Choroid plexus epithelial cell (primary cell): ENCODE results near the gene PLA2G3.

Experiments
- DNase-seq: peaks from one replicate; pipeline ENCODE4 v3.0.0-alpha.2; 2010; ENCODE audit warnings: low read depth
- H3K4me3 ChIP-seq: 2 replicates; pipeline ENCODE4 v1.5.1; 2011; ENCODE audit warnings: low read depth, mild to moderate bottlenecking, control low read depth, low read length, moderate library complexity
- TF ChIP-seq, protein P1 (sequence below): conservative IDR thresholded peaks from 2 replicates; pipeline ENCODE4 v1.5.1; 2011; ENCODE audit warnings: low read depth, mild to moderate bottlenecking, control low read depth, inconsistent platforms, low read length, moderate library complexity

The PLA2G3 gene

GRCh38 chr22:31124811-31125465 is 15.4 kb downstream of the PLA2G3 start:
- TF ChIP-seq, protein P1, sequence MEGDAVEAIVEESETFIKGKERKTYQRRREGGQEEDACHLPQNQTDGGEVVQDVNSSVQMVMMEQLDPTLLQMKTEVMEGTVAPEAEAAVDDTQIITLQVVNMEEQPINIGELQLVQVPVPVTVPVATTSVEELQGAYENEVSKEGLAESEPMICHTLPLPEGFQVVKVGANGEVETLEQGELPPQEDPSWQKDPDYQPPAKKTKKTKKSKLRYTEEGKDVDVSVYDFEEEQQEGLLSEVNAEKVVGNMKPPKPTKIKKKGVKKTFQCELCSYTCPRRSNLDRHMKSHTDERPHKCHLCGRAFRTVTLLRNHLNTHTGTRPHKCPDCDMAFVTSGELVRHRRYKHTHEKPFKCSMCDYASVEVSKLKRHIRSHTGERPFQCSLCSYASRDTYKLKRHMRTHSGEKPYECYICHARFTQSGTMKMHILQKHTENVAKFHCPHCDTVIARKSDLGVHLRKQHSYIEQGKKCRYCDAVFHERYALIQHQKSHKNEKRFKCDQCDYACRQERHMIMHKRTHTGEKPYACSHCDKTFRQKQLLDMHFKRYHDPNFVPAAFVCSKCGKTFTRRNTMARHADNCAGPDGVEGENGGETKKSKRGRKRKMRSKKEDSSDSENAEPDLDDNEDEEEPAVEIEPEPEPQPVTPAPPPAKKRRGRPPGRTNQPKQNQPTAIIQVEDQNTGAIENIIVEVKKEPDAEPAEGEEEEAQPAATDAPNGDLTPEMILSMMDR = no peak
- H3K4me3 ChIP-seq = no peak overlapping the region
- no peak for DNase-seq

GRCh38 chr22:31124290-31124689 is 16.0 kb downstream of the PLA2G3 start:
- H3K4me3 ChIP-seq = no peak overlapping the region
- TF ChIP-seq, protein P1 = no peak
- no peak for DNase-seq

DNA sequence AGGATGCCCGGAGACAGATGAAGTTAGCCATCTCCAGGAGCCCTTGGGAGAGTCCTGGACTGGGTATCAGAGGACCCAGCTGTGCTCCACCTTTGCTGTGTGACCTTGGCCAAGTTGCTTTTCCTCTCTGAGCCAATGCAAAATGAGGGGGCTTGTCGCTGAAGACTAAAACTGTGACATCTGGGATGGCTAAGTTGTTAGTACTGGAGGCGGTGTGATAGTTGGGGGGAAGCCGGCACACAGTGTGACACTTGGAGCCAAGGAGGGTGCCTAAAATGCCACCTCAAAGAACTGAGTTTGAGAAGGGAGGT is 17.1 kb downstream of the PLA2G3 start:
- no peak for DNase-seq
- H3K4me3 ChIP-seq = peak overlapping the region; percentile 48
- TF ChIP-seq, protein P1 = no peak

DNA sequence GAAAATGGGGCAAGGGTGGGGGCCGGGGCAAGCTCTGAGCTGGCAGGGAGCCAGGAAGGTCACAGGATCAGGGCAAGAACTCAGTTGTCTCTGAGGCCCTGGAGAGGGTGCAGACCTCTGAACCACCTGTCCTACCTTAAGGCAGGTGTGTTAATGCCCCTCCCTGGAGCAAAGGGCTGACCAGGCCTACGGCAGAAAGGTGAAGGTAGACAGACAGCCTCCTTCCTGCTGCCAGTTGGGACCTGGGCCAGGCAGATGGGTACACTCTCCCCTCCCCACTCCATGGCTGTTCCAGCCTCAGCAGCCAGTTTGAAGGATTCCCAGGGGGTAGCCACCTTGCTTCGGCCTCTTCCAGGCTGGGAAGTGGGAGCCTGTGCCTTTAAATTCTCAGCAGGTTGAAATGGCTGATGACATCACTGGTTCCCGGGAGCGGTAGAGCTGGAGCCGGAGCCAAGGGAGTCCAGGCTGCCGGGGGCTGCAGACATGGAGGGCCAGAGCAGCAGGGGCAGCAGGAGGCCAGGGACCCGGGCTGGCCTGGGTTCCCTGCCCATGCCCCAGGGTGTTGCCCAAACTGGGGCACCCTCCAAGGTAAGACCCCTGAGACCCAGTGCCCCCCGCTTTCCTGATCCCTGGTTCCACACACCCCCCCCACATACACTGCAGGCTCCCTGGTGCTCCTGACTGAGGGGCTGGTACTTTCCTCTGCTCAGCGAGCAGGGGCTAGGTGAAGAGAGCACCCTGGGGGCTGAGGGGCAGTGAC is 17.6 kb downstream of the PLA2G3 start, which contains the start of gene INPP5J:
INPP5J (plus strand) TSS at position 435 of the 760 bp plus-strand sequence; CDS start at position 484, 49 bp downstream.
- peak within 1 kb of the TSS; percentile 48 for H3K4me3 ChIP-seq
- DNase-seq = peak; percentile 65
- TF ChIP-seq, protein P1 = no peak

GRCh38 chr22:31122196-31122531 is 18.1 kb downstream of the PLA2G3 start:
- no peak for DNase-seq
- TF ChIP-seq, protein P1 = no peak
- no peak overlapping the region for H3K4me3 ChIP-seq

DNA sequence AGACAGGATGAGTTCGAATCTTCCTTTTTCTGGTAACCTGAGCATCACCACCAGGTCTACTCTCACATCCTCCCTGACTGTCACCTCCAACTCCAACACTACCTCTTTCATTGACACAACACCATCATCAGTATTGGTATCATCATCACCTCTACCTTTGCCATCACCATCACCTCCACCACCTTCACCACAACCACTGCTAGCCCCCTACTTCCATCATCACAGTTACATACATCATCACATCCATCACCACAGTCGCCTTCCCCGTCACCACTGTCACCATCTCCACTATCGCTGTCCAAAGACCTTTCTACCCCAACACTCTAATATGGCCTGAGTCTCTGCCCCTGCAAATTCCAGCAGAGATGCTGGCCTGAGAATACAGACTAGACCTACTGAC is 18.9 kb downstream of the PLA2G3 start:
- DNase-seq = no peak
- TF ChIP-seq, protein P1 = no peak
- no peak overlapping the region for H3K4me3 ChIP-seq

GRCh38 chr22:31120642-31121041 is 19.7 kb downstream of the PLA2G3 start:
- no peak for DNase-seq

More at GRCh38 chr22:31120642-31121041, 19.7 kb downstream of the PLA2G3 start:
- no peak overlapping the region for H3K4me3 ChIP-seq
- TF ChIP-seq, protein P1 = no peak
